ENCODE measurements around the gene OR6P1.

Gene OR6P1

GRCh38 chr1:158516966-158517365 is 53.4 kb downstream of the OR6P1 start:
- no peak for DNase-seq (ENCODE audit: low read depth)

Data from GM04504 (cell line).